SK-N-SH treated with all-trans-retinoic acid at 6 μM for 48 hours (cell line): ENCODE data around the gene MSX1.

Experiments used
- ATAC-seq: fragments of 200-7000 bp; cut with Tn5 transposase; 3 replicates; pipeline ENCODE4 v1.9.1; 2020; ENCODE audit warnings: mild to moderate bottlenecking, moderate library complexity
- ARNTL ChIP-seq: fragments of 450-650 bp; formaldehyde crosslinking; IDR thresholded peaks from 2 replicates; pipeline ENCODE4 v1.5.0; 2020; ENCODE audit warnings: low read depth, mild to moderate bottlenecking, moderate library complexity, borderline replicate concordance
- BACH2 ChIP-seq: fragments of 250-450 bp; sonication (Bioruptor Pico); IDR thresholded peaks from 2 replicates; pipeline ENCODE4 v1.9.0; 2021; ENCODE audit warnings: mild to moderate bottlenecking, borderline replicate concordance
- ESRRG ChIP-seq: fragments of 250-450 bp; sonication (Bioruptor Pico); IDR thresholded peaks from 2 replicates; pipeline ENCODE4 v1.6.1; 2021; ENCODE audit warnings: mild to moderate bottlenecking
- PPARA ChIP-seq: fragments of 250-450 bp; sonication (Bioruptor Pico); IDR thresholded peaks from 2 replicates; pipeline ENCODE4 v1.5.0; 2020; ENCODE audit warnings: mild to moderate bottlenecking, borderline replicate concordance
- RARB ChIP-seq: fragments of 250-450 bp; sonication (Bioruptor Pico); IDR thresholded peaks from 2 replicates; pipeline ENCODE4 v1.8.0; 2021; ENCODE audit warnings: mild to moderate bottlenecking, moderate library complexity
- SNAI2 ChIP-seq: fragments of 250-450 bp; sonication (Bioruptor Pico); IDR thresholded peaks from 2 replicates; pipeline ENCODE4 v1.5.0; 2020; ENCODE audit warnings: mild to moderate bottlenecking, moderate library complexity
- TCF4 ChIP-seq: fragments of 250-450 bp; sonication (Bioruptor Pico); IDR thresholded peaks from 2 replicates; pipeline ENCODE4 v1.8.0; 2021; ENCODE audit warnings: mild to moderate bottlenecking, moderate library complexity, borderline replicate concordance
- TOX ChIP-seq: fragments of 250-450 bp; sonication (Bioruptor Pico); IDR thresholded peaks from 2 replicates; pipeline ENCODE4 v1.8.0; 2021; ENCODE audit warnings: mild to moderate bottlenecking, moderate library complexity, borderline replicate concordance
- ZC3H10 ChIP-seq: fragments of 250-450 bp; sonication (Bioruptor Pico); IDR thresholded peaks from 2 replicates; pipeline ENCODE4 v1.5.1; 2021; ENCODE audit warnings: mild to moderate bottlenecking, moderate library complexity
- ZFP3 ChIP-seq: fragments of 250-450 bp; sonication (Bioruptor Pico); IDR thresholded peaks from 2 replicates; pipeline ENCODE4 v1.5.0; 2020; ENCODE audit warnings: mild to moderate bottlenecking, moderate library complexity
- ZFP30 ChIP-seq: fragments of 450-650 bp; formaldehyde crosslinking; IDR thresholded peaks from 2 replicates; pipeline ENCODE4 v1.5.0; 2022; ENCODE audit warnings: mild to moderate bottlenecking, moderate library complexity
- ZNF70 ChIP-seq: fragments of 450-650 bp; formaldehyde crosslinking; IDR thresholded peaks from 2 replicates; pipeline ENCODE4 v1.5.0; 2020; ENCODE audit warnings: mild to moderate bottlenecking, moderate library complexity
- ZNF8 ChIP-seq: fragments of 450-650 bp; formaldehyde crosslinking; IDR thresholded peaks from 2 replicates; pipeline ENCODE4 v1.5.0; 2020; ENCODE audit warnings: mild to moderate bottlenecking, moderate library complexity
- TF ChIP-seq, protein P1 (sequence below): fragments of 250-450 bp; sonication (Bioruptor Pico); IDR thresholded peaks from 2 replicates; pipeline ENCODE4 v1.8.0; 2020; ENCODE audit warnings: mild to moderate bottlenecking, moderate library complexity, borderline replicate concordance
- TF ChIP-seq, protein P2 (sequence below): fragments of 250-450 bp; sonication (Bioruptor Pico); IDR thresholded peaks from 2 replicates; pipeline ENCODE4 v1.5.1; 2020; ENCODE audit warnings: low read depth, mild to moderate bottlenecking, moderate library complexity
- TF ChIP-seq, protein P3 (sequence below): fragments of 250-450 bp; sonication (Bioruptor Pico); IDR thresholded peaks from 2 replicates; pipeline ENCODE4 v1.8.0; 2021; ENCODE audit warnings: low read depth, mild to moderate bottlenecking, moderate library complexity, borderline replicate concordance
- TF ChIP-seq, protein P4 (sequence below): fragments of 250-450 bp; sonication (Bioruptor Pico); IDR thresholded peaks from 2 replicates; pipeline ENCODE4 v1.5.0; 2020; ENCODE audit warnings: mild to moderate bottlenecking, moderate library complexity

Gene MSX1

DNA sequence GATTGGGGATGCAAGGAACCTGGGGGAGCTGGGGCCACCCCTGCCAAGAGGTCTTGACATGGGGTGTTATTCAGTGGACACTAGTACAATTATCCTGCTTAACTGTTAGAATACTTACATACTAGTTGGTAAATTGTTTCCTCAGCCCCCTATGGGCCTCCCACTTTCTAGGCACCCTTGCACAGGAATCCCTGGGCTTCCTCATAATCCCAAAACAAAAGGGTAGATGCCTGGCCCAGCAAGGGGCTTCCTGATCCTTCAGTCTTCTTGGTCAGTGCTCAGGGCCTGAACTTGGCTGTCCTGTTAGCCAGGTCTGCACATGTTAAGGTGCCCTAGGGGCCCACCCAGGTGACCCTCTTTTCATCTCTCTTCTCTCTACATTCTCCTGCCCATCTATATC, 48.7 kb upstream of the MSX1 start:
- TF ChIP-seq ZC3H10 = no peak
- ATAC-seq = no peak

DNA sequence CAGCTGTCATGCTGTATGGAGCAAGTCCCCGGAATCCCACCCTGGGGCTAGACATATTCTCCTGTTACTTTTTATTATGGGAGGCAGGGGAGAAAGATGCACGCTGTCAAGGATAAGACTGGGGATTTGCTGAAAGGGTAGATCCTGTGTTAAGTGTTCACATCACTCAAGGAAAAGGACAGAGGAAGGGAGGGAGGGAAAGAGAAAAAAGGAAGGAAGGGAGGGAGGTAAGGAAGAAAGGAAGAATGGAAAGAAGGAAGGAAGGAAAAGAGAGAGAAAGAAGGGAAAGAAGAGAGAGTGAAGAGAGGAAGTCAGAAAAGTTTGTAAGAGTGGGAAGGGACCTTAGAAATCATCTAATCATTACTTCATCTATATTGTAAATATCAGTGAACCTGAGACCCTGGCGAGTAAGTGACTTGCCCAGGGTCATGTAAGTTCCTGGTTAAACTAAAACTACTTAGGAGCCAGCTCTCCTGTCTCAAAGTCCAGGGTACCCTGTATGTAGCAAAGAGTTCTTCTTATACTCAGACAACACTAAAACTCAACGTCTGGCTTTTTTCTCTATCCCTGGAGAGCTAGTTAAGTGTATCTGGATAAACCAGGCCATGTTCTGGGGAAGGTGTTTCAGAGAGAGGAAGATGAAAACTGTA, 47.2 kb upstream of the MSX1 start:
- TF ChIP-seq, protein P1, sequence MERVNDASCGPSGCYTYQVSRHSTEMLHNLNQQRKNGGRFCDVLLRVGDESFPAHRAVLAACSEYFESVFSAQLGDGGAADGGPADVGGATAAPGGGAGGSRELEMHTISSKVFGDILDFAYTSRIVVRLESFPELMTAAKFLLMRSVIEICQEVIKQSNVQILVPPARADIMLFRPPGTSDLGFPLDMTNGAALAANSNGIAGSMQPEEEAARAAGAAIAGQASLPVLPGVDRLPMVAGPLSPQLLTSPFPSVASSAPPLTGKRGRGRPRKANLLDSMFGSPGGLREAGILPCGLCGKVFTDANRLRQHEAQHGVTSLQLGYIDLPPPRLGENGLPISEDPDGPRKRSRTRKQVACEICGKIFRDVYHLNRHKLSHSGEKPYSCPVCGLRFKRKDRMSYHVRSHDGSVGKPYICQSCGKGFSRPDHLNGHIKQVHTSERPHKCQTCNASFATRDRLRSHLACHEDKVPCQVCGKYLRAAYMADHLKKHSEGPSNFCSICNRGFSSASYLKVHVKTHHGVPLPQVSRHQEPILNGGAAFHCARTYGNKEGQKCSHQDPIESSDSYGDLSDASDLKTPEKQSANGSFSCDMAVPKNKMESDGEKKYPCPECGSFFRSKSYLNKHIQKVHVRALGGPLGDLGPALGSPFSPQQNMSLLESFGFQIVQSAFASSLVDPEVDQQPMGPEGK = no peak
- TF ChIP-seq ZFP3 (CRISPR knock-in tag) (no peak), PPARA (CRISPR knock-in tag) (no peak), RARB (no peak), ZNF8 (CRISPR knock-in tag) (no peak), TOX (CRISPR knock-in tag) (no peak)
- TF ChIP-seq, protein P2, sequence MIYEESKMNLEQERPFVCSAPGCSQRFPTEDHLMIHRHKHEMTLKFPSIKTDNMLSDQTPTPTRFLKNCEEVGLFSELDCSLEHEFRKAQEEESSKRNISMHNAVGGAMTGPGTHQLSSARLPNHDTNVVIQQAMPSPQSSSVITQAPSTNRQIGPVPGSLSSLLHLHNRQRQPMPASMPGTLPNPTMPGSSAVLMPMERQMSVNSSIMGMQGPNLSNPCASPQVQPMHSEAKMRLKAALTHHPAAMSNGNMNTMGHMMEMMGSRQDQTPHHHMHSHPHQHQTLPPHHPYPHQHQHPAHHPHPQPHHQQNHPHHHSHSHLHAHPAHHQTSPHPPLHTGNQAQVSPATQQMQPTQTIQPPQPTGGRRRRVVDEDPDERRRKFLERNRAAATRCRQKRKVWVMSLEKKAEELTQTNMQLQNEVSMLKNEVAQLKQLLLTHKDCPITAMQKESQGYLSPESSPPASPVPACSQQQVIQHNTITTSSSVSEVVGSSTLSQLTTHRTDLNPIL = no peak
- TF ChIP-seq, protein P3, sequence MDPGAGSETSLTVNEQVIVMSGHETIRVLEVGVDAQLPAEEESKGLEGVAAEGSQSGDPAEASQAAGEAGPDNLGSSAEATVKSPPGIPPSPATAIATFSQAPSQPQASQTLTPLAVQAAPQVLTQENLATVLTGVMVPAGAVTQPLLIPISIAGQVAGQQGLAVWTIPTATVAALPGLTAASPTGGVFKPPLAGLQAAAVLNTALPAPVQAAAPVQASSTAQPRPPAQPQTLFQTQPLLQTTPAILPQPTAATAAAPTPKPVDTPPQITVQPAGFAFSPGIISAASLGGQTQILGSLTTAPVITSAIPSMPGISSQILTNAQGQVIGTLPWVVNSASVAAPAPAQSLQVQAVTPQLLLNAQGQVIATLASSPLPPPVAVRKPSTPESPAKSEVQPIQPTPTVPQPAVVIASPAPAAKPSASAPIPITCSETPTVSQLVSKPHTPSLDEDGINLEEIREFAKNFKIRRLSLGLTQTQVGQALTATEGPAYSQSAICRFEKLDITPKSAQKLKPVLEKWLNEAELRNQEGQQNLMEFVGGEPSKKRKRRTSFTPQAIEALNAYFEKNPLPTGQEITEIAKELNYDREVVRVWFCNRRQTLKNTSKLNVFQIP = no peak
- no peak for ATAC-seq

DNA sequence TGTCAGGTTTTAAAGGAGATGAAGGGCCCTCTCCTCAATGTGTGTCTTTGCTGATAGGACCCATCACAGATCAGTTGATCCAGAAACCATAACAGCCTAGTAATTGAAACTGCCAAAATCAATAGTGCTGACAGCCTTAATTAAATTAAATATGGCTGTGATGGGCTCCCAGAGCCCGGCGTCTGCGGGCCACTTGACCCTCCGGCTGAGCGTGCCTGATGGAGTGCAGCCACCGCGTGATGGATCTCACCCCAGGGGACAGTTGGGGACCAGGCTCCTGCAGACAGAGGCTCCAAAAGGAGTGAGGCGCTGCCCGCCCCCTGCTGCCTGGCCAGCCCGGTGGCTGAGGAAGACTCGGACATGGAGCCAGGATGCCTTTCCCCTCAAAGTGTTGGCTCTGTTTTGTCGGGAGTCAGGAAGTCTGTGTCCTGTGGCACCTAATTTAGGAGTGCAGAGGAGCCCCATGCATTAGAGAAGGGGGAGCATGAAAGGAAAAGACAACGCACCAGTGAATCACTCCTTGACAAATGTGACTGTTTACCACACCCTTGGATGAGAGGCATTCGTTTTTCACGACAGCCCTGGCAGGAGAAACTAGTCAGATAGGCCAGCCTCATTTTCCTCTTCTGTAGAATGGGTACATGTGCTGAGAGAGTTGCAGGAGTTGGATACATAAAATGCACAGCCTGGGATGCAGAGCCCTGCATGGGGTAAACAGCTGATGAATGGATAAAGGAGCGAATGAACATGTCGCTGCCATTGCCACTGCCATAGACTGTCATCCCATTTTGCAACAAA, 40.9 kb upstream of the MSX1 start:
- 0 out of 3 replicates have a peak, but pooled peaks have one; percentile 48 for ATAC-seq
- TF ChIP-seq BACH2 (CRISPR knock-in tag) (no peak), ZFP30 (CRISPR knock-in tag) (no peak), ZNF70 (CRISPR knock-in tag) (peak; percentile 42; the same call in 1 of the 2 replicates), ESRRG (CRISPR knock-in tag) (no peak)
- TF ChIP-seq, all 23 proteins: peak for 1

DNA sequence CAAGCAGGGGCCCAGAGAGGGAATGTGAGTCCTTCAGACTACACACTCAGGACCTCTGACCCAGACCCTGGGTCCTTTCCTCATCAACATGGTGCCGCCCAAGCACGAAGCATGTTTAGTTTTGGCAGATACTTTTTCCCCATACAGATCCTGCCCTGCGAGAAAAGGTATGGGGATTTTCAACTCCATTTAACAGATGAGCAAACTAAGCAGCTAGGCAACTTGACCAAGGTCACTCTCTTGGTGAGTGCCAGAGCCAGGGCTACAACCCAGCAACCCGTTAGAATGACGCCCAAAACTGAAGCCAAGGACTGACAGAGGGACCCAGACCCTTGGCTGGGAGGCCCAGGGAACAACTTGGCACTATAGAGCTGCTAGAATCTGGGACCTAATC, 40.3 kb upstream of the MSX1 start:
- TF ChIP-seq ZNF70 (CRISPR knock-in tag) (no peak), TCF4 (CRISPR knock-in tag) (no peak), ESRRG (CRISPR knock-in tag) (no peak), ZNF8 (CRISPR knock-in tag) (no peak), TOX (CRISPR knock-in tag) (no peak), ARNTL (CRISPR knock-in tag) (no peak), SNAI2 (CRISPR knock-in tag) (no peak)
- TF ChIP-seq, protein P4, sequence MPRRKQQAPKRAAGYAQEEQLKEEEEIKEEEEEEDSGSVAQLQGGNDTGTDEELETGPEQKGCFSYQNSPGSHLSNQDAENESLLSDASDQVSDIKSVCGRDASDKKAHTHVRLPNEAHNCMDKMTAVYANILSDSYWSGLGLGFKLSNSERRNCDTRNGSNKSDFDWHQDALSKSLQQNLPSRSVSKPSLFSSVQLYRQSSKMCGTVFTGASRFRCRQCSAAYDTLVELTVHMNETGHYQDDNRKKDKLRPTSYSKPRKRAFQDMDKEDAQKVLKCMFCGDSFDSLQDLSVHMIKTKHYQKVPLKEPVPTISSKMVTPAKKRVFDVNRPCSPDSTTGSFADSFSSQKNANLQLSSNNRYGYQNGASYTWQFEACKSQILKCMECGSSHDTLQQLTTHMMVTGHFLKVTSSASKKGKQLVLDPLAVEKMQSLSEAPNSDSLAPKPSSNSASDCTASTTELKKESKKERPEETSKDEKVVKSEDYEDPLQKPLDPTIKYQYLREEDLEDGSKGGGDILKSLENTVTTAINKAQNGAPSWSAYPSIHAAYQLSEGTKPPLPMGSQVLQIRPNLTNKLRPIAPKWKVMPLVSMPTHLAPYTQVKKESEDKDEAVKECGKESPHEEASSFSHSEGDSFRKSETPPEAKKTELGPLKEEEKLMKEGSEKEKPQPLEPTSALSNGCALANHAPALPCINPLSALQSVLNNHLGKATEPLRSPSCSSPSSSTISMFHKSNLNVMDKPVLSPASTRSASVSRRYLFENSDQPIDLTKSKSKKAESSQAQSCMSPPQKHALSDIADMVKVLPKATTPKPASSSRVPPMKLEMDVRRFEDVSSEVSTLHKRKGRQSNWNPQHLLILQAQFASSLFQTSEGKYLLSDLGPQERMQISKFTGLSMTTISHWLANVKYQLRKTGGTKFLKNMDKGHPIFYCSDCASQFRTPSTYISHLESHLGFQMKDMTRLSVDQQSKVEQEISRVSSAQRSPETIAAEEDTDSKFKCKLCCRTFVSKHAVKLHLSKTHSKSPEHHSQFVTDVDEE (CRISPR knock-in tag) = no peak
- TF ChIP-seq, protein P1 = no peak
- no peak for ATAC-seq
